Measurements from ENCODE around the gene SLC49A3. TPM values are rescaled to one million over a fixed set of nuclear protein-coding genes. Genes with fewer than 3 reads are reported as not detected.

The SLC49A3 gene
- total RNA-seq, 4 donors from 2014 or later = 9.4 to 21.1 (median 19.0) TPM

- TF ChIP-seq CTCF (IDR thresholded peaks at IDR 0.05) = no peak
- ATAC-seq (ENCODE audit: low FRiP score) (no peak), DNase-seq (ENCODE audit: low spot score) (no peak)
These were observed 22.5 kb downstream of the SLC49A3 start for GRCh38 chr4:666436-666810.

GRCh38 chr4:665751-666435 lies 23.1 kb downstream of the SLC49A3 start:
- DNase-seq (ENCODE audit: low spot score) (no peak), ATAC-seq (ENCODE audit: low FRiP score) (no peak)
- no peak for TF ChIP-seq CTCF (IDR thresholded peaks at IDR 0.05)

- DNase-seq (ENCODE audit: low spot score) (no peak), ATAC-seq (ENCODE audit: low FRiP score) (no peak)
- TF ChIP-seq CTCF (IDR thresholded peaks at IDR 0.05) = no peak
These were observed 23.6 kb downstream of the SLC49A3 start for GRCh38 chr4:665381-665750.

- no peak for DNase-seq (ENCODE audit: low spot score)
- TF ChIP-seq CTCF (IDR thresholded peaks at IDR 0.05) = no peak
These were observed 24.2 kb downstream of the SLC49A3 start for GRCh38 chr4:664713-665231.

GRCh38 chr4:663438-664428 lies 25.2 kb downstream of the SLC49A3 start:
- DNase-seq (ENCODE audit: low spot score) (no peak), ATAC-seq (ENCODE audit: low FRiP score) (peak; percentile 42)
- no peak for TF ChIP-seq CTCF (IDR thresholded peaks at IDR 0.05)

More at GRCh38 chr4:664713-665231, 24.2 kb downstream of the SLC49A3 start:
- ATAC-seq (ENCODE audit: low FRiP score) = no peak

GRCh38 chr4:663046-663437 lies 25.9 kb downstream of the SLC49A3 start:
- no peak for DNase-seq (ENCODE audit: low spot score)
- no peak for TF ChIP-seq CTCF (IDR thresholded peaks at IDR 0.05)
- ATAC-seq (ENCODE audit: low FRiP score) = peak; percentile 4

All from omental fat pad (tissue), 4 donors.